Panc1 (cell line): ENCODE measurements around the gene SLC9A7. TPM values are rescaled to one million over a fixed set of nuclear protein-coding genes. Genes with fewer than 3 reads are reported as not detected.

ENCODE experiments used
- ATAC-seq: fragments of 200-7000 bp; cut with Tn5 transposase; 2 replicates; pipeline ENCODE4 v1.9.1; 2020; ENCODE audit warnings: mild to moderate bottlenecking, moderate library complexity
- BruUV-seq: library from RNA; stranded (reverse); fragments of 400-500 nt; replicated peaks from 2 replicates; lab custom pipeline; 2021; lab: Mats Ljungman, UMichigan
- CTCF ChIA-PET: fragments of 300-600 bp; sonication (Branson Sonifier 250); formaldehyde crosslinking; loops from one replicate; lab custom pipeline; 2022; ENCODE audit warnings: antibody characterized with exemption; lab: Charles Lee
- POLR2A ChIA-PET: fragments of 300-600 bp; sonication (Branson Sonifier 250); formaldehyde crosslinking; loops from one replicate; lab custom pipeline; 2022; ENCODE audit warnings: antibody characterized with exemption; lab: Charles Lee
- DNase-seq: peaks from one replicate; pipeline ENCODE4 v3.0.0-alpha.2; 2010; ENCODE audit warnings: low read depth, low spot score
- H3K27ac ChIP-seq: 2 replicates; pipeline ENCODE4 v1.5.1; 2011; ENCODE audit warnings: mild to moderate bottlenecking, low read length, inconsistent platforms
- H3K27me3 ChIP-seq: fragments of 200-500 bp; sonication (Bioruptor generic); 2 replicates; pipeline ENCODE4 v1.6.0; 2014; ENCODE audit warnings: low read length, inconsistent platforms; ENCODE audit not compliant: control insufficient read depth, insufficient read depth
- H3K36me3 ChIP-seq: fragments of 200-500 bp; sonication (Bioruptor generic); 2 replicates; pipeline ENCODE4 v1.5.1; 2014; ENCODE audit warnings: inconsistent platforms, mild to moderate bottlenecking, low read length, moderate library complexity; ENCODE audit not compliant: control insufficient read depth, insufficient read depth
- H3K4me1 ChIP-seq: 2 replicates; pipeline ENCODE4 v1.5.1; 2011; ENCODE audit warnings: inconsistent platforms, mild to moderate bottlenecking, low read length, moderate library complexity; ENCODE audit not compliant: control insufficient read depth, insufficient read depth
- H3K4me3 ChIP-seq, 2 experiments: 2 replicates each; pipeline ENCODE4 v1.5.1; 2011 to 2012; ENCODE audit warnings: low read depth in 2 of 2, low read length in 2 of 2, mild to moderate bottlenecking in 2 of 2, inconsistent platforms in 1 of 2, moderate library complexity in 1 of 2
- H3K9me3 ChIP-seq: fragments of 200-500 bp; sonication (Bioruptor generic); 2 replicates; pipeline ENCODE4 v1.5.1; 2014; ENCODE audit warnings: low read depth, mild to moderate bottlenecking, inconsistent platforms, low read length, moderate library complexity; ENCODE audit not compliant: control insufficient read depth, insufficient read depth
- POLR2AphosphoS5 ChIP-seq: IDR thresholded peaks from 2 replicates; pipeline ENCODE4 v1.6.1; 2012; ENCODE audit warnings: mild to moderate bottlenecking, low read depth, low read length, moderate library complexity
- SIN3A ChIP-seq: IDR thresholded peaks from 2 replicates; pipeline ENCODE4 v1.6.1; 2012; ENCODE audit warnings: low read depth, mild to moderate bottlenecking, low read length, moderate library complexity, borderline replicate concordance; ENCODE audit not compliant: insufficient read depth
- TCF7L2 ChIP-seq: IDR thresholded peaks from 2 replicates; pipeline ENCODE4 v1.6.1; 2011; ENCODE audit warnings: mild to moderate bottlenecking, low read depth, low read length, inconsistent platforms
- in situ Hi-C: cut with HindIII; loops from 2 replicates; pipeline ENCODE4 v1.10.0; 2016; ENCODE audit warnings: low sequenced_read_pairs, low pct_unique_long_range_greater_than_20kb
- intact Hi-C: fragments of 100-400 bp; cut with micrococcal nuclease; formaldehyde crosslinking; loops from one replicate; pipeline ENCODE4 v1.10.0; 2022; ENCODE audit not compliant: unreplicated experiment
- total RNA-seq: library from RNA; stranded (reverse); gene quantifications from one replicate; pipeline ENCODE4 v1.2.1, GENCODE V29; 2021; ENCODE audit not compliant: unreplicated experiment
- TF ChIP-seq, protein P1 (sequence below), 2 experiments: IDR thresholded peaks; 2 replicates each; pipeline ENCODE4 v1.6.1; 2011 to 2012; ENCODE audit warnings: low read depth in 2 of 2, control low read depth in 1 of 2, low read length in 1 of 2, mild to moderate bottlenecking in 1 of 2, moderate library complexity in 1 of 2; ENCODE audit not compliant: insufficient read depth in 1 of 2
- TF ChIP-seq, protein P2 (sequence below): fragments of 450-650 bp; IDR thresholded peaks from 2 replicates; pipeline ENCODE4 v1.5.1; 2017; ENCODE audit warnings: mild to moderate bottlenecking

The SLC9A7 gene
- total RNA-seq, 1 experiment from 2014 or later = 80.4 TPM

DNA sequence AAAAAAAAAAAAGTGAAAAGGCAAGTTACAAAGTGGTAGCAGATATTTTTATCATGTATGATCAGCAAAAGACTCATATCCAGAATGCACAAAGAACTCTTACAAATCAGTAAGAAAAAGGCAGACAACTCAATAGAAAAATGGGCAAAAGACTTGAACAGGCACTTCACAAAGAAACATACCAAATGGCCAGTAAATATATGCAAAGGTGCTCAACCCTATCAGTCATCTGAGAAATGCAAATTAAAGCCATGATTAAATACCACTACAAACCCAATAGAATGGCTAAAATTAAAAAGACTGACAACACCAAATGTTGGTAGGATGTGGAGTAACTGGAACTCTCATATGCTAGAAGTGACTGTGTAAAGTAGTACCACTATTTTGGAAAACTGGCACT is 140.0 kb downstream of the SLC9A7 start:
- POLR2A ChIA-PET = no interaction called here
- no peak overlapping the region for H3K27ac ChIP-seq
- BruUV-seq = no TSS peak
- no peaks in the 10 kb centered on the region for H3K9me3 ChIP-seq
- CTCF ChIA-PET = no interaction called here
- H3K36me3 ChIP-seq = no peaks in the 10 kb centered on the region
- DNase-seq = no peak
- TF ChIP-seq, protein P1, sequence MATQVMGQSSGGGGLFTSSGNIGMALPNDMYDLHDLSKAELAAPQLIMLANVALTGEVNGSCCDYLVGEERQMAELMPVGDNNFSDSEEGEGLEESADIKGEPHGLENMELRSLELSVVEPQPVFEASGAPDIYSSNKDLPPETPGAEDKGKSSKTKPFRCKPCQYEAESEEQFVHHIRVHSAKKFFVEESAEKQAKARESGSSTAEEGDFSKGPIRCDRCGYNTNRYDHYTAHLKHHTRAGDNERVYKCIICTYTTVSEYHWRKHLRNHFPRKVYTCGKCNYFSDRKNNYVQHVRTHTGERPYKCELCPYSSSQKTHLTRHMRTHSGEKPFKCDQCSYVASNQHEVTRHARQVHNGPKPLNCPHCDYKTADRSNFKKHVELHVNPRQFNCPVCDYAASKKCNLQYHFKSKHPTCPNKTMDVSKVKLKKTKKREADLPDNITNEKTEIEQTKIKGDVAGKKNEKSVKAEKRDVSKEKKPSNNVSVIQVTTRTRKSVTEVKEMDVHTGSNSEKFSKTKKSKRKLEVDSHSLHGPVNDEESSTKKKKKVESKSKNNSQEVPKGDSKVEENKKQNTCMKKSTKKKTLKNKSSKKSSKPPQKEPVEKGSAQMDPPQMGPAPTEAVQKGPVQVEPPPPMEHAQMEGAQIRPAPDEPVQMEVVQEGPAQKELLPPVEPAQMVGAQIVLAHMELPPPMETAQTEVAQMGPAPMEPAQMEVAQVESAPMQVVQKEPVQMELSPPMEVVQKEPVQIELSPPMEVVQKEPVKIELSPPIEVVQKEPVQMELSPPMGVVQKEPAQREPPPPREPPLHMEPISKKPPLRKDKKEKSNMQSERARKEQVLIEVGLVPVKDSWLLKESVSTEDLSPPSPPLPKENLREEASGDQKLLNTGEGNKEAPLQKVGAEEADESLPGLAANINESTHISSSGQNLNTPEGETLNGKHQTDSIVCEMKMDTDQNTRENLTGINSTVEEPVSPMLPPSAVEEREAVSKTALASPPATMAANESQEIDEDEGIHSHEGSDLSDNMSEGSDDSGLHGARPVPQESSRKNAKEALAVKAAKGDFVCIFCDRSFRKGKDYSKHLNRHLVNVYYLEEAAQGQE (IDR thresholded peaks at IDR 0.05; ENCODE audit: insufficient read depth in 1 of 2, low read depth in 2 of 2, low read length in 1 of 2) = no peak
- TF ChIP-seq TCF7L2 (no peak), POLR2AphosphoS5 (no peak)
- TF ChIP-seq, protein P2, sequence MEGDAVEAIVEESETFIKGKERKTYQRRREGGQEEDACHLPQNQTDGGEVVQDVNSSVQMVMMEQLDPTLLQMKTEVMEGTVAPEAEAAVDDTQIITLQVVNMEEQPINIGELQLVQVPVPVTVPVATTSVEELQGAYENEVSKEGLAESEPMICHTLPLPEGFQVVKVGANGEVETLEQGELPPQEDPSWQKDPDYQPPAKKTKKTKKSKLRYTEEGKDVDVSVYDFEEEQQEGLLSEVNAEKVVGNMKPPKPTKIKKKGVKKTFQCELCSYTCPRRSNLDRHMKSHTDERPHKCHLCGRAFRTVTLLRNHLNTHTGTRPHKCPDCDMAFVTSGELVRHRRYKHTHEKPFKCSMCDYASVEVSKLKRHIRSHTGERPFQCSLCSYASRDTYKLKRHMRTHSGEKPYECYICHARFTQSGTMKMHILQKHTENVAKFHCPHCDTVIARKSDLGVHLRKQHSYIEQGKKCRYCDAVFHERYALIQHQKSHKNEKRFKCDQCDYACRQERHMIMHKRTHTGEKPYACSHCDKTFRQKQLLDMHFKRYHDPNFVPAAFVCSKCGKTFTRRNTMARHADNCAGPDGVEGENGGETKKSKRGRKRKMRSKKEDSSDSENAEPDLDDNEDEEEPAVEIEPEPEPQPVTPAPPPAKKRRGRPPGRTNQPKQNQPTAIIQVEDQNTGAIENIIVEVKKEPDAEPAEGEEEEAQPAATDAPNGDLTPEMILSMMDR = no peak
- no peaks in the 10 kb centered on the region for H3K4me1 ChIP-seq
- in situ Hi-C loops (no loop called here), intact Hi-C loops (no loop called here)
- no peaks in the 10 kb centered on the region for H3K27me3 ChIP-seq
- ATAC-seq = no peak
- H3K4me3 ChIP-seq = no peak overlapping the region

DNA sequence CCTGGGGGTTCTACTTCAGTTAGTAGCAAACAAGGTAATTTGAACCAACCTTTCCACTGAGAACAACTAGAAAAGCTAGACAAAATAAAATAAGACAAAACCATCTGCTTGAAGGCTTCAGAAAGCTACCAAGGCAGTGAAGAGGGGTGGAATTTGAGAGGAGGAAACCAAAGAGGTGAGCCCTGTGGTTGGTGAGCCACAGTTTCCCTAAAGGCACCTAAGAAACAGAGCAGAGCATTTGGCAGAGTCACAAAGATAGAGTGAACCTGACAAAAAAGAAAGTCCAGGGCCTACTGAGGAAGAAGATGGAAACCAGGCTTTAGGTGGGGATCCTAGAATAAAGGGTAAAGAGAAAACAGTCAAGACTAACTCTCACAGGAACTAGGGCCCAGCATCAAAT is 141.0 kb downstream of the SLC9A7 start:
- no peak for TF ChIP-seq POLR2AphosphoS5
- TF ChIP-seq SIN3A = no peak
- TF ChIP-seq, protein P1 (IDR thresholded peaks at IDR 0.05; ENCODE audit: insufficient read depth in 1 of 2, low read depth in 2 of 2, low read length in 1 of 2) = no peak
- Histone ChIP-seq H3K4me1 (no peaks in the 10 kb centered on the region), H3K4me3 (no peak overlapping the region), H3K9me3 (no peaks in the 10 kb centered on the region), H3K27me3 (no peaks in the 10 kb centered on the region), H3K36me3 (no peaks in the 10 kb centered on the region), H3K27ac (no peak overlapping the region)
- CTCF ChIA-PET = no interaction called here
- no TSS peak for BruUV-seq
- ATAC-seq (no peak), DNase-seq (no peak)
- POLR2A ChIA-PET = no interaction called here
- intact Hi-C loops (no loop called here), in situ Hi-C loops (no loop called here)
